DMS153 (cell line): ENCODE measurements around the gene VIPR2.
"Not testable (repeated sequence)": the region's sequence is repeated elsewhere in the genome, so short reads cannot be mapped to it uniquely, and the experiment has no call there.

Experiments
- DNase-seq: peaks from one replicate; lab custom pipeline; 2025; lab: John Stamatoyannopoulos, UW

The VIPR2 gene

DNA sequence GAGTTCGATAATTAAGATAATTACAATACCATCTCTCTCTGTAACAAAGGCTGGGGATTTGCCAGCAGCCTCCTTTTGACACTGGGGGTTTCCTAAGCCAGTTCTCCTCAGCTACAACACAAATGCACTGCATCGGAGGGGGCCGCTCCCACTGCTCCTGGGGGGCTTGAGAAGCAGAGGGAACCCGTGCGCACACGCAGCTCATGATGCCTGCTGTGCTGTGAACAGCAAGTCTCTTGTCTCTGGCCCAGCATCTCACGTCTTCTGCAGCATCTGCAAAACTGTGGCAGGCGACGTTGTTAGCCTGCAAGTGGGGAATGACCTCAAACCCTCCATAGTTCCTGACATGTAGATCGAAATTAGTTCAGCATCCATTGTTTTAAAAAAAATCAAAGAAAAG lies 5.5 kb downstream of the VIPR2 start:
- no peak for DNase-seq

DNA sequence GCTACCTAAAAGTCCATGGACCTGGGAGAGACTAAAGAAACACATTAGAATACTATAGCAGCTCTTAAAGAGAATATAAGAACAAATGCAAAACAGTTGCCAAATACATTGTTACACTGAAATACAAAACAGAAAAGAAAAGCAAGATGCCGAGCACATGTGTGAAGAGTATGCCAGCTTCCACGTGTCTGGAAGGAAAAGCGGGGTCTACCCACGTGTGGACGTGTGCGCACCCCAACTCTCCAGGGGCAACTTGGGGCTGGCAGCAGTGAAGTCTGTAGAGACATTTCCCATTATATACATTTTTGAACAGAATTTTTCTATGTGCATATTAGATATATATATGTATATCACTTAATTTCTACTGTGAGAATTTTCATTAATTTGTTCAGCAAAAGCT lies 6.2 kb downstream of the VIPR2 start:
- DNase-seq = no peak

DNA sequence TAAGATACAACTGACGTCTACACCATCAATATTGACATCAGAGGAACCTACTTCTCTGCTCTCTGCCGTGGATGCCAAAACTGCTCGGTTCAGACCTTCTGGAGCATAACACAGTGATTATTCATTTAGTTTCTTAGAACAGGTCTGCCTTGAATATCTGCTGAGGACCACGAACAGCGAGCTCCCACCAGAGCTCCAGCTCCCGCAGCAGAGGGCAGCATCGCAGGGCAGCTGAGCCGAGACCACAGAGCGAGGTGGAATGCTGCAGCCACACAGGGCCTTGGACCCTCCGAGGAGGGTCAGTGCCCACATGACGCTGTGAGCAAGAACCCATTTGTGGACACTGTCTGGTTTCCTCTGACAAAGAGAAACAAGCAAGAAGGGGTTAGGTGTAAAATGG lies 6.8 kb downstream of the VIPR2 start:
- DNase-seq = no peak

DNA sequence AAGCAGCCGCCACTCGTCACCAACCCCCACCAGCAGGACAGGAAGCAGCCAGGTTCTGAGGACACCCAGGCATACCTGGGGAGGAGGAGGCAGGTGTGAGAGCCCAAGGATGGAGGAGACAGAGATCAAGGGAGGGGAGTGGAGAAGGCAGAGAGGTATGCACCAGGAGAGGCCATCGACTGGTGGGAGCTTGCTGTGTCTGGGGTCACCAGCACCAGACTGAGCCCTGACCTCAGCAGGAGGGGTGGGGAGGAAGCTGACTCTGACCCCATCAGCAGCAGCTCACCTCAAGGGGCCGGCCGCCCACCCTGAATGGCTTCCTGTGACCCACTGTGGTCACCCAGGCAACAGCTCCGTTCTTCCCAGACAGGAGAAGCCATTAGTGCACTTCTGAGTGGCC lies 7.8 kb downstream of the VIPR2 start:
- no peak for DNase-seq

DNA sequence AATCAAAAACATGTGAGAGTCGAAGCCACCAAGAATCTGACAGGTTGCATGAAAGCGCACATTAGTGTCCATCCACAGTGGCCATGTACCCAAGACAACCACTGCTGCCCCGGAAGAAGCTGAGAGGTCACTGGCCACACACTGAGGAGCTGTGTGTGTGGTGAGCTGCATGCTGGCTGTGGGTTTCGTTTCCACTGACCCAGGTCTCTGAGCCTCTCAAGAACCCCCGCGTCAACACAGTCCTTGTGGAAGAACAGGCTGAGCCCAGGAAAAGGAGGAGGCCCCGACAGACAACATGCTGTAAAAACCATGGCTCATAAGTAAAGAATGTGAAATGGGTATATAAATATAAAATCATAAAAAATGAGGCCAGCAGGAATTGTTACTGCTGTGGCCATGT lies 8.2 kb downstream of the VIPR2 start:
- DNase-seq = no peak

DNA sequence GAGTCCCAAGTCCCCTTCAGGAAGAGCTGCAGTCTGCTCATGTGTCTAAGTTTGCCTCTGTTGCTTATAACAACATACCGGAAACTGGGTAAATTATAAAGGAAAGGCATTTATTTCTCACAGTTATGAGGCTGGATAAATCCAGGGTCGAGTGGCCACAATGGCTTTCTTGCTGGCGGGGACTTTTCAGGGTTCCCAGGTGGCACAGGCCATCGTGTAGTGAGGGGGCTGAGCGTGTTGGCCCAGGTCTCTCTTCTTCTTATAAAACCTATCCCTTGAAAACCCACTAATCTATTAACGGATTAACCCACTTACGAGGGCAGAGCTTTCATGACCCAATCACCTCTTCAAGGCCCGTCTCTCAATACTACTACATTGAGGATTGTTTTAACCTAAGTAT lies 8.7 kb downstream of the VIPR2 start:
- DNase-seq = no peak

DNA sequence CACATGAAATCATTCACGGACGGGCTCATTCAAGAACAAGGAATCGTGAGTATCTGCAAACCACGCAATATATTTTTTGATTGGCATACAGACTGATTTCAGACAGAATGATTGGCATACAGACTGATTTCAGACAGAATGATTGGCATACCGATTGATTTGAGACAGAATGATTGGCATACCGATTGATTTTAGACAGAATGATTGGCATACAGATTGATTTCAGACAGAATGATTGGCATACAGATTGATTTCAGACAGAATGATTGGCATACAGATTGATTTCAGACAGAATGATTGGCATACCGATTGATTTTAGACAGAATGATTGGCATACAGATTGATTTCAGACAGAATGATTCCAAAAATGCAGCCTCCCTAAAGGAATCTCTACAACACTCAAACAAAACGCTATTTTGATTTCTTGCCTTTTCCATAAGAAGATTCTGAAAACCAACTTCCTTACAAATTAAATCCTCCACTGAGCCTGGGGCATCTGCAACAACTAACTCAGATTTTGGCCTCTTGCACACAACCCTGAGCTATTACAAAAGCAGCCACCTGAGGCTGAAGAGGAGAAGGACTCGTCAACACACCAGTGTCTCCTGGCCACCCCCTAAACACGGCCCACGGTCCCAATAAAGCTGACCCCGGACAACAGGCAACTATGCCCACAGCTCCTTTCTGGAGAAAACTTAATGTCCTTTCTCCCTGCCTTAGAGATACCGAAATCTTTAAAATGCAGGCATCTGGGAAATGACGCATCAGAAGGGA lies 11.8 kb downstream of the VIPR2 start:
- not testable (repeated sequence) for DNase-seq

DNA sequence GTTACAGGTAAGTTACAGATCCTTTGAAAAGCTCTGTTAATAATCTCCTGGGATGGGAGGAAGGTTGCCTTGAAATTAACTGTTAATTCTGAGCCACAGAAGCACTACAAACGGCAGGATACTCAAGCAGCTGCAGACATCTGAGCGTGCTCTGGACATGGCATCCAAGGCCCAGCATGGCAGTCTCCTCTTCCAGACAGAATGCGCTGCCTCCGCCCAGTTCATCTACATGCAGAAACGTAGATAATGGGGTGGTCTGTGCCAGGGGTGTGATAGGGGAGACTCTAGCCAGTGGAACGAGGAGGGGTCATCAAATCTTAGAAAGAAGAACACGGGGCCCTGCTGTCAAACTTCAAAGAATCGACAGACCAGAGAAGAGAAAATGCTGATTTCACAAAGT lies 13.8 kb downstream of the VIPR2 start:
- DNase-seq = no peak

DNA sequence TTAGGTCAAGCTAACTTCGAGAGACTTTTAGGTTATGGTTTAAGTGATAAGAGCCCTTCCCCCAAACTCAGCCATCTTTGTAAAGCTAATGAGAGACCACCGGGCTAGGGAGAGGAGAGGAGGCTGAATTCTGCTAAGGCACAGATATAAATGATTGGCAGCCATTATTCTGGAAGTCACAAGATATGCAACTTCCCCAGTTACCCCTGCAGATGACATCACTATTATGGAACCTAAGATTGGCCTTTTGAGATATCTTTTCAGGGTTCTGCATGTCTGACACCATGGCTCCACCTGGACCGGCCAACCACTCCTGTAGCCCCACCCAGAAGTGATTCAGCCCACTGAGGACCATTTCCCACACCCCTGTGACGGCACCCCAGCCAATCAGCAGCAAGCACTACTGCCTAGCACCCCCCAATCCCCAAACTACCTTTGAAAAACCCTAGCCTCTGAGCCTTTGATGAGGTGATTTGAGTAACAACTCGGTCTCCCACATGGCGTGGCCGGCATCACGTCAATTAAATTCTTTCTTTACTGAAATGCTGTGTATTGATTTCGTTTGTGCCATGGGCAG lies 14.4 kb downstream of the VIPR2 start:
- no peak for DNase-seq

DNA sequence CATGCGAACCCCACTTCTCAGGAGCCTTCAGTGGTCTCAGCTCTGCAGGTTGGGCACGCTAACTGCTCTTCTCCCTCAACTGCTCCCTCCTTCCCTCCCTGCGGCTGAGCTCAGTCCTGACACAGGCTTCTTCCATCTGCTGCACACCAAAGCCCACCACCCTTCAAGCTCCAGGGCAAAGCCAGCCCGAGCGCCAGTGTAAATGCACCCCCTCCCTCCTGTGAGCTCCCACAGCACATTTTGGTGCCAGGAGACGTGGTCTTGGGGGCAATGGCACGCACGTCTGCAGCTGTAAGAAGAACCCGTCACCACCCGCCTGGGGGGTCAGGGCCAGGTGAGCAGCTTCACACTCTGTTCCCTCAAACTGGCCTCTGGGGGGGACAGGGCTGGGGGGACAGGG lies 15.9 kb downstream of the VIPR2 start:
- no peak for DNase-seq

DNA sequence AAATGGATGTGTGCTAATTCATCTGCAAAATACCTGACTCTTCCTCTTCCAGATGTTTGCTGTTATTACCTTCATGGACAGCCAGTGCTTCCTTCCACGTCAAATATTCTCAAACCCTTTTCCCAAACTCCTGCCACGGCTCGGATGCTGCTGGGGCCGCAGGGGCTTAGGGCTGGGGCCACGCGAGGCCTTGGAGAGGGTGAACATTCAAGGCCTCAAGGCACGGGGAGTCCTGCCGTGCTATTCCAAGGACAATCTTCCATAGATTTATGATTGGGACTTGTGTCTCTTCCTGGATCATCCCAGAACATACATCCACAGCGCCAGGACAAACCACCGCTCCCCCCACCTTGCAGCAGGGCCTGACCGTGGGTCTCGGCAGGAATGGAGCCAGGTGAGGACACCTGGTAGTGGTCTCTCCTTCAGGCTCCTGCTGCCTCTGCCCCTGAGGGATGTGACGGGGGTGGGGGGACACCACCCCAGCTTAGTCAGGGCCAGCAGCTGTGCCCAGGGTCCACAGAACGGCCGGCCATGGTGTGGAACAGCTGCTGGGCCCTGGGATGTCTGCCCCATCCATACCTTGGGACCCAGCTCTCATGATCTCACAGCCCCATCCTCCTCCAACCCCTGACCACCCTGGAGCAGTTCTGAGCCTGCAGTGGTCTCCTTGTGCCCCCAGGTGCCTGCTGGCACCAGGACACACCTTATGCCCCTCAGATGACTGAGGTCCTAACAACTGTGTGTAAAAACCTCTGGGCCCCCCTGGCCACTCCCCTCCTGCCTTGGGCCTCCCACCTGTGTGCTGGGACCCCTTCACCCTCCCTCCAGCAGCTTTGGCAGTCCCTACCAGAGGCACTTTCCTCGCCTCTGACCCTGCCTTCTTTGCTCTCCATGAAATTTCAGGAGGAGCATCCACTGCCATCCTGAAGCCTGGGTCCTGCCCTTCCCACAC lies 16.7 kb downstream of the VIPR2 start:
- no peak for DNase-seq

DNA sequence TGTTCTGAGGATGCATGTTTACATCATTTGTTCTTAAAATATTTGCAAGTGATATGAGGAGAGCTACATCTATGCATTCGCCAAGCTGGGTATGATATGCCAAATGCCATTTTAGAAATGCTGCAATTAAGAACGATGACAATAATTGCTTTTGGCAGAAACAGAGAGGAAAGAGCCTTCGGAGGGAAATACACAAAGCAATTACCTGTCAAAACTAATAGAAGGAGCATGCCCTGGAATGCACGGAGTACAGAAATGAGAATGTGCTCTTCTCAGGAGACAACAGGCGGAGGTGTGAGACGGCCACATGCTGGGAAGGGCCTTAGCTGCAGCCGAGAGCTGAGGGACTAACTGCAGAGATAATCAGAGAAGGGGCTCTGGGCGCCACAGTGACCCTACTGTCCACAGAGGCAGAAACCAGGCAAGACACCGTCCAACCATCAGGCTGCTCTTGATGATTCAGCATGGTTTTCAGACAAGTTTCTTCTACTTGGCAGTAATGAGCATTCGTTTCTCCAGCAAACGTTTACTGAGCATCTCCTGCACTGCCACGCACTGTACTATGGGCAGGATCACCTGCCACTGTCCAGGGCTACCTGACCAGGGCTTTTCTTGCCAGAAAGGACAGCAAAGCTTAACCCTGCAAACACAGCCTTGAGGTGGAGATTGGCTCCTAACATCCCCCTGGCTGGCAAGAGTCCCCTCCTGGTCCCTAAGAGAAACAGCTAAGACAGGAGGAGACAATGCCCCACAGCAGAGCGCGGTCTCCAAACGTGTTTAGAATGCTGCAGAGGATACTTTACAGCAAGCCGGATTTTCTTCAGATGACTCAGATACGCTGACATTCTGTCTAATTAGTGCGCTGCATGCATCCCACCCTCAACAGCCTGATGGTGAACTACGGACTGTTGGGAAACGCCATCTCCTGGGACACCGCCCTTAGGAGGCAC lies 18.1 kb downstream of the VIPR2 start:
- no peak for DNase-seq

DNA sequence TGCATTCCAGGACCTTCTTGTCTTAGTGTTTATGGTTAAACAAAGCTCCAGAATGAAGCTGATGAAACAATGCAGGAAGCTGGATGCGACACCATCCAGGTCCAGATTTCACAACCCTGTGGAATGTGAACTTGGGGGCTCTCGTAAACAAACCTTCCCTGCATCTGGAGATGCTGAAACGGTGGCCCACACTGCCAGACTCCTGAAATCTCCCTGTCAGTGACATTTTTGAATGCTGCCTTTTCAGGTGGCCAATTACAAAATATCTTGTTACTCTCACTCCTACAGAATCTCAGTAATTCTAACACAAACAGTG lies 18.8 kb downstream of the VIPR2 start:
- no peak for DNase-seq

DNA sequence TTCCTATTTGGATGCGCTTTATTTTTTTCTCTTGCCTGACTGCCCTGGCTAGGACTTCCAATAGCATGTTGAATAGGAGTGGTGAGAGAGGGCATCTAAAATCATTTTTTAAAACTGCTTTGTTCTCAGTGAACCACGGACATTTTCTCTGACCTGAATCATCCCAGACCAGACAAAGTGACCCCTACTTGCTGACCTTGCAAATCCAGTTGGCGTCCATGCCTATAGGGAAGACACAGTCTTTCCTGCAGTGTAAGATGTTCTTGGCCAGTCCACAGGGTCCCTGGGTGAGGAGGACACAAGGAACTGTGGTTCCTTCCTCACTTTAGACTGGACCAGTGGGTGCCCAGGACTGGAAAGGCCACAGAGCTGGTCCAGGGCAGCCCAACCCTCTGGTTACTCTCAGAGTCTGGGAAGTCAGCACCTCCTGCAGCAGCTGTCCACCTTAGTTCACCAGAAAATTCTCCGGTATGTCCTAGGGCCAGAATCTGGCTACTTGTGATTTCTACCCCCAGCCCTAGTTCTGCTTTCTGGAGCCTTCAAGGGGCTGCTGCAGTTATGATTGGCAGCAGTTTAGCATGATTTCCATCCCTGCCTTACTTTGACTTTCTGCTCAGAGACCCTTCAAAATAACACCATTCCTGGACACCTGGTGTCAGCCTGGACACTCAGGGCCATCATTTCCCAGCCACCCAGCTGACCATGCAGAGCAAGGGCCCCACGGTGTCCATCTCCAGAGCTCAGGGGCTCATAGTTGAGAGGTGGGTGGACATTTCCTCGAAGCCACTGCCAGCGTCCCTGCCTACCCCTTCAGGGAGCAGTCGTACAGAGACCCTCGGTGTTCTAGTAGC lies 19.3 kb downstream of the VIPR2 start:
- no peak for DNase-seq

DNA sequence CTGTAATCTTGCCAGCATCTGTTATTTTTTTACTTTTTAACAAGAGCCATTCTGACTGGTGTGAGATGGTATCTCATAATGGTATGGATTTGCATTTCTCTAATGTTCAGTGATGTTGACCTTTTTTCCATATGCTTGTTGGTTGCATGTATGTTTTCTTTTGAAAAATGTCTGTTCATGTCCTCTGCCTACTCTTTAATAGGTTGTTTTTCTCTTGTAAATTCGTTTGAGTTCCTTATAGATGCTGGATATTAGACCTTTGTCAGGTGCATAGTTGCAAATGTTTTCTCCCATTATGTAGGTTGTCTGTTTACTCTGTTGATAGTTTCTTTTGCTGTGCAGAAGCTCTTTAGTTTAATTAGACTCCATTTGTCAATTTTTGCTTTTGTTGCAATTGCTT lies 20.9 kb downstream of the VIPR2 start:
- not testable (repeated sequence) for DNase-seq

DNA sequence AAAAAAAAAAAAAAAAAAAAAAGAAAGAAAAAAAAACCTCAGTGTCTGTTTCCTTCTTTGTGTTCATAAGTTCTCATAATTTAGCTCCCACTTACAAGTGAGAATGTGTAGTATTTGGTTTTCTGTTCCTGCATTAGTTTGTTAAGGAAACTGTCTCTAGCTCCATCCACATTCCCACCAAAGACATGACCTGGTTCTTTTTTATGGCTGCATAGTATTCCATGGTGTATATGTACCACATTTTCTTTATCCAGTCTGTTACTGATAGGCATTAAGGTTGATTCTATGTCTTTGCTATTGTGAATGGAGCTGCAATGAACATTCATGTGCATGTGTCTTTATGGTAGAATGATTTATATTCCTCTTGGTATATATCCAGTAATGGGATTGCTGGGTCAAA lies 21.4 kb downstream of the VIPR2 start:
- DNase-seq = not testable (repeated sequence)

DNA sequence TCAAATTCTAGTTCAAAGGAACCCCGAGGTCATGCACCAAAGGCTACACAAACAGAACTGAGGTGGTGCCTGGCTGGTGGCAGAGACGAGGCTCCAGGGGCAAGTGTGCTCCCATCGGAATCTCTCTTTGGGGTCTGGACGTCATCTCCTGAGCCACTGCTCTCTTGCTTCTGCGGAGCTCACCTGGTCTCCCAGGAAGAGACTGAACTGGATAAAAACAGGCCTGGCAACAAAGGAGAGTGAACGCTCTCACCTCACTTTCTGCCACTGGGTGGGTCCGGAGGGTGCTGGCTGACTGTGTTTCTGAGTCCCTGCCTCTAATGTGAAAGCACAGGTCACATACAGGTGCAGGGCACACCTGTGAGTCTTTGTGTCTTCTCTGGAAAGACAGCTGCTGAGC lies 22.4 kb downstream of the VIPR2 start:
- no peak for DNase-seq

DNA sequence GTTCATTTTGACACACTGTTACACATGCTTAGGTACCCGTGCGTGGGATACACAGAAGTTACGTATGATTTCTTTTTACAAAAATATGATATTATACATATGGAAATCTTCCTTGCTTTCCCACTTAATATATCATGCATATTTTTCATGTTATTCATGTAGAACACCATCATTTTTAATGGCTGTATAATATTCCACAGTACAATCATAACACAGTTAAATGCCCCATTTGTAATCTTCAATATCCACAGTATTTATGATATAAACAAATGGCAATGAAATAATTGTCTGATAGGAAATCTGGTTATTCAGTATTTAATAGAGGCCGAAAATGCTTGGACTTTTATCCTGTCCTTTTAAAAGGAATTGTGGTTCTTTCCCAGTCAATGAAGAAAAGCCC lies 23.2 kb downstream of the VIPR2 start:
- DNase-seq = no peak

DNA sequence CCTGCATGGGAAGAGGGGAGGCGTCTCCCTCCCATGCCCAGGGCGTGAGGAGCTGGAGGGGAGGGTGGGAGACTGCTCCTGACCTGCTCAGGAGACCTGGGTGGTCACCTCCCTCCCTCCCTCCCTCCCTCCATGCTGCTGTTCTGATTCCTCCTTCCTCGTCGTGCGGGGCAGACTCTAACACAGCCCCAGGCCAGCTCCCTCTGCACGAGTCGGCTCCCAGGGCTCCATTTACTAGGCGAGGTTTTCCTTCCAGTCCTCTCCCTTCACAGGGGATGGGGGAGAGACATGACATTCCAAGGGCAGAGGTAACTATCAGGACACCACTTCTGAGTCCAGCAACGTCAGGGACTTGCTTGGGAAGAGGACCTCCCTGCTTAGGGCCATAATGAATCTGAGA lies 23.6 kb downstream of the VIPR2 start:
- no peak for DNase-seq

DNA sequence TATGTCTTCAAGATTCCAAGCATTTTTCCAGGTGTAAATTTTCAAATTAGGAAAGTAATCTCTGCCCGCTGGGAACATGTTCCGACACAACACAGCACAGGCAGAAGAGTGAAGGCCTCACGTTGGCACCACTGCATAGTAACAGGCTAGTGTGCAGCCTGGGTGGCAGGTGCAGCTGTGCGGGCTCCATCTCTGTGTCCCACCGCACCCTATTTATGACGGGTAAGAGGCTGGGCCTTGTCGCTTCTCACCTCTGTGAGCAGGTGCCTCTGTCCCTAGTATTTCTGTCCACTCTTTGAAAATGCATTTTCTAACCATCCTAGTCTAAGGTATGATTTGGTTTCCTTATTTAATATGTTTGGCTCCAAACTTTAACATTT lies 24.1 kb downstream of the VIPR2 start:
- DNase-seq = no peak
